Prostate gland (tissue), 2 donors: ENCODE data around the gene PIGN. TPM values are rescaled to one million over a fixed set of nuclear protein-coding genes. Genes with fewer than 3 reads are reported as not detected.

Experiments
- DNase-seq: peaks from one replicate; pipeline ENCODE4 v3.0.0-alpha.2; 2019; ENCODE audit warnings: low spot score
- H3K27ac ChIP-seq, 2 donors: fragments of 200-600 bp; sonication (generic); 2 replicates each; pipeline ENCODE4 v1.5.1; 2017 to 2019
- H3K27me3 ChIP-seq: fragments of 200-600 bp; sonication (generic); replicated peaks from 2 replicates; pipeline ENCODE4 v1.5.1; 2019; ENCODE audit not compliant: insufficient read depth
- H3K36me3 ChIP-seq, 2 donors: fragments of 200-600 bp; sonication (generic); 1 replicate in 1 of 2; 2 replicates in 1 of 2; pipeline versions ENCODE4 v1.5.1 to v1.8.1; 2017 to 2019
- H3K4me1 ChIP-seq: fragments of 200-600 bp; sonication (generic); replicated peaks from 2 replicates; pipeline ENCODE4 v1.5.1; 2019
- H3K4me3 ChIP-seq, 2 donors: fragments of 200-600 bp; sonication (generic); 2 replicates each; pipeline ENCODE4 v1.5.1; 2017 to 2019
- H3K9me3 ChIP-seq: fragments of 200-600 bp; sonication (generic); 2 replicates; pipeline ENCODE4 v1.5.1; 2017
- POLR2A ChIP-seq: fragments of 450-650 bp; IDR thresholded peaks from one replicate; pipeline ENCODE4 v1.6.1; 2016; ENCODE audit warnings: antibody characterized with exemption, mild to moderate bottlenecking
- POLR2AphosphoS5 ChIP-seq: sonication (generic); formaldehyde crosslinking; IDR thresholded peaks from one replicate; pipeline ENCODE4 v1.6.1; 2017; ENCODE audit warnings: antibody characterized with exemption
- WGBS: methylation state at CpG from one replicate; pipeline ENCODE4 v1.1.5; 2018; 5-methylcytosine and 5-hydroxymethylcytosine counted together
- intact Hi-C: fragments of 100-400 bp; cut with DNase I; formaldehyde crosslinking; loops from one replicate; pipeline ENCODE4 v1.14.2; 2022
- total RNA-seq, 2 donors: library from RNA; depleted of rRNA; stranded (reverse); fragments of >200 nt; gene quantifications; one replicate each; pipeline ENCODE4 v1.1.0, GENCODE V29; 2016
- TF ChIP-seq, protein P1 (sequence below), 4 experiments: fragments of 200-600 bp in 2 of 4; fragments of 450-650 bp in 2 of 4; sonication (generic) in 2 of 4; IDR thresholded peaks; 1 replicate in 3 of 4; 2 replicates in 1 of 4; pipeline ENCODE4 v1.5.1; 2016 to 2019; ENCODE audit warnings: antibody characterized with exemption in 4 of 4, mild to moderate bottlenecking in 2 of 4, moderate library complexity in 2 of 4

Gene PIGN, protein sequence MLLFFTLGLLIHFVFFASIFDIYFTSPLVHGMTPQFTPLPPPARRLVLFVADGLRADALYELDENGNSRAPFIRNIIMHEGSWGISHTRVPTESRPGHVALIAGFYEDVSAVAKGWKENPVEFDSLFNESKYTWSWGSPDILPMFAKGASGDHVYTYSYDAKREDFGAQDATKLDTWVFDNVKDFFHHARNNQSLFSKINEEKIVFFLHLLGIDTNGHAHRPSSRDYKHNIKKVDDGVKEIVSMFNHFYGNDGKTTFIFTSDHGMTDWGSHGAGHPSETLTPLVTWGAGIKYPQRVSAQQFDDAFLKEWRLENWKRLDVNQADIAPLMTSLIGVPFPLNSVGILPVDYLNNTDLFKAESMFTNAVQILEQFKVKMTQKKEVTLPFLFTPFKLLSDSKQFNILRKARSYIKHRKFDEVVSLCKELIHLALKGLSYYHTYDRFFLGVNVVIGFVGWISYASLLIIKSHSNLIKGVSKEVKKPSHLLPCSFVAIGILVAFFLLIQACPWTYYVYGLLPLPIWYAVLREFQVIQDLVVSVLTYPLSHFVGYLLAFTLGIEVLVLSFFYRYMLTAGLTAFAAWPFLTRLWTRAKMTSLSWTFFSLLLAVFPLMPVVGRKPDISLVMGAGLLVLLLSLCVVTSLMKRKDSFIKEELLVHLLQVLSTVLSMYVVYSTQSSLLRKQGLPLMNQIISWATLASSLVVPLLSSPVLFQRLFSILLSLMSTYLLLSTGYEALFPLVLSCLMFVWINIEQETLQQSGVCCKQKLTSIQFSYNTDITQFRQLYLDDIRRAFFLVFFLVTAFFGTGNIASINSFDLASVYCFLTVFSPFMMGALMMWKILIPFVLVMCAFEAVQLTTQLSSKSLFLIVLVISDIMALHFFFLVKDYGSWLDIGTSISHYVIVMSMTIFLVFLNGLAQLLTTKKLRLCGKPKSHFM
- total RNA-seq, result 10 to 100 TPM; 30.3 to 39.6 TPM

DNA sequence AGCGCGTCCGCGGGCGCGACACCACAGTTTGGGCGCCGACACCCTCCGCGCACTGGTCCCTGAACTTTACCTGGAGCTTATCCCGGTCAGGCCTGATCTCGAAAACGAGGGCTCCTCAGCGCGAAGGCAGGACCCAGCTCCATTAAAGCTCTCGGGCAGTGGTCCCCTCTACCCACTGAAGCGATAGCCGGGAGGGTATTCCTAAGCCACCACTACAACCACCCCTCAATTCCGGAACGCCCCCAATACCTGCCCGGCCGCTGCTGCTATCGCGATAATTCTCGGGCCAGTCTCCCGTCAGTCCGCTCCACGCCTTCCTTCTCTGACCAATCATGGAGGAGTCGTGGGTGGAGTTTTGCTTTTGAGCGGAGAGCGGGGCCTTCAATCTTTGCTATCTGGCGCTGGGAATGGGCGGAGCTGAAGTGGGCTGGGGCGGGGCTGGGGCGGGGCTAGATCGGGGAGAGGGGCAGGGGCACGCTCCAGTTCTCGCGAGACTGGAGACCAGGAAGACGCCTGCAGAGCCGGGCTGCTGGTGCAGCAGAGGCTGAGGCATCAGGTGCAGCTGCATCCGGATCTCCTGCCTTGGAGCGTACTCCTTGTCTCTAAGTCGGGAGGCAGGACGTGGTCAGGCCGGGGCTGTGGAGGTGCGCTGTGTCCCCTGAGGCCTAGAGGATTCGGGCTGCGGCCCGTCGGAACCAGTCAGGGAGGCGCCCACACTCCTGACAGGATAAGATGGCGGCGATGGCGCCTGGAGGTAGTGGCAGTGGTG is at the start of gene PIGN, which contains the start of gene RELCH:
TSS of gene PIGN (minus strand) at position 283 of the 769 bp plus-strand sequence. CDS start 25,703 bp downstream, outside the sequence.
TSS of gene RELCH (plus strand) at position 482 of the 769 bp plus-strand sequence. CDS start at position 733, 251 bp downstream.
- Histone ChIP-seq H3K4me3 (peak within 1 kb of the TSS; percentile 75 to 98), H3K27ac (peak within 1 kb of the TSS; percentile 72 to 76), H3K4me1 (no peaks in the 10 kb centered on the region), H3K9me3 (no peaks in the 10 kb centered on the region), H3K27me3 (no peaks in the 10 kb centered on the region), H3K36me3 (no peaks in the 10 kb centered on the region)
- TF ChIP-seq POLR2AphosphoS5 (peak; percentile 76), POLR2A (peak; percentile 70)
- TF ChIP-seq, protein P1, sequence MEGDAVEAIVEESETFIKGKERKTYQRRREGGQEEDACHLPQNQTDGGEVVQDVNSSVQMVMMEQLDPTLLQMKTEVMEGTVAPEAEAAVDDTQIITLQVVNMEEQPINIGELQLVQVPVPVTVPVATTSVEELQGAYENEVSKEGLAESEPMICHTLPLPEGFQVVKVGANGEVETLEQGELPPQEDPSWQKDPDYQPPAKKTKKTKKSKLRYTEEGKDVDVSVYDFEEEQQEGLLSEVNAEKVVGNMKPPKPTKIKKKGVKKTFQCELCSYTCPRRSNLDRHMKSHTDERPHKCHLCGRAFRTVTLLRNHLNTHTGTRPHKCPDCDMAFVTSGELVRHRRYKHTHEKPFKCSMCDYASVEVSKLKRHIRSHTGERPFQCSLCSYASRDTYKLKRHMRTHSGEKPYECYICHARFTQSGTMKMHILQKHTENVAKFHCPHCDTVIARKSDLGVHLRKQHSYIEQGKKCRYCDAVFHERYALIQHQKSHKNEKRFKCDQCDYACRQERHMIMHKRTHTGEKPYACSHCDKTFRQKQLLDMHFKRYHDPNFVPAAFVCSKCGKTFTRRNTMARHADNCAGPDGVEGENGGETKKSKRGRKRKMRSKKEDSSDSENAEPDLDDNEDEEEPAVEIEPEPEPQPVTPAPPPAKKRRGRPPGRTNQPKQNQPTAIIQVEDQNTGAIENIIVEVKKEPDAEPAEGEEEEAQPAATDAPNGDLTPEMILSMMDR (IDR thresholded peaks at IDR 0.05), result peak in 2 of 4 experiments; percentile 8 to 10
- WGBS, result under 1% methylated on average over 55 of the region's 55 CpGs
- intact Hi-C loops, result loop anchor here (5.0 to 10.0 kb wide), 3 partner anchors 335 to 528 kb away; partner anchors contain the start of genes PHLPP1 and ZCCHC2
- peak; percentile 99 for DNase-seq

DNA sequence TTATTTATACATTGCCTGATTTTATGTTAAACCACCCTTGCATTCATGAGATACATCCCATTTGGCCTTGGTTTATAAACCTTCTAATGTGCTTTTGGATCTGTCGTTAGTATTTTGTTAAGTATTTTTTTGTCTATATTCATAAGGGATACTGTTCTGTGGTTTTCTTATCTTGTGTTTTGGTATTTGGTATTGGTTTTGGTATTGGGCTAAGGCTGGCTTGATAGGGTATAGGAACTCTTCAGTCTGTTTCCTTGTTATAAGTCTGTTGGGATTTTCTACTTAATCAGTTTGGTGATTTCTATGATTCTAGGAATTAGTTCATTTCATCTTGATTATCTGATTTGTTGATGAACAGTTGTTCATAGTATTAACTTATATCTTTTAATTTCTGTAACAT is 49.4 kb upstream of the PIGN start:
- no peak for TF ChIP-seq POLR2A
- TF ChIP-seq, protein P1 (IDR thresholded peaks at IDR 0.05), result no peak
- no peak for TF ChIP-seq POLR2AphosphoS5
- intact Hi-C loops, result no loop called here
- H3K4me3 ChIP-seq, result no peak overlapping the region
- no peaks in the 10 kb centered on the region for H3K27me3 ChIP-seq
- no peaks in the 10 kb centered on the region for H3K4me1 ChIP-seq
- WGBS, result 97% methylated on average over 1 of the region's 1 CpG
- H3K36me3 ChIP-seq, result no peaks in the 10 kb centered on the region
- H3K27ac ChIP-seq, result no peak overlapping the region
- no peaks in the 10 kb centered on the region for H3K9me3 ChIP-seq
- DNase-seq, result no peak

DNA sequence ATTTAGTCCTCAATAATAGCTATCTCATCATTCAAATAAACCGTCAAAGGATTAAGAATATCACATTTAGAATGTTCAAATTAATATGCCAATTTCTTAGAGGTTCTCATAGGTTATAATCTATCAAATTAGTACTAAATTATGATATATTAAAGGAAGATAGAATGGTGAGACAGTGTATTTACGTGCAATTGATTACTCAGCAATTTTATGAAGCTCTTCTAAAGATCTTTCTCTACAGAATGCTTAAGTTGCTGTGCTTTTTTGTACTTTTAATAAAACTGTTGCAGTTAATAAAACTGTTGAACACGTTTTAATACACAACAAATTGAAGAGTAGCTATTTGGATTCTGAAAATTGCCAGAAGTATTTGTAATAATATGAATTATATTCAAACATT is 39.2 kb upstream of the PIGN start:
- H3K4me1 ChIP-seq, result no peaks in the 10 kb centered on the region
- no peak overlapping the region for H3K4me3 ChIP-seq
- H3K27ac ChIP-seq, result no peak overlapping the region
- WGBS, result 79% methylated on average over 3 of the region's 3 CpGs
- H3K27me3 ChIP-seq, result no peaks in the 10 kb centered on the region
- no peaks in the 10 kb centered on the region for H3K9me3 ChIP-seq
- intact Hi-C loops, result no loop called here
- no peak for DNase-seq
- no peak for TF ChIP-seq POLR2AphosphoS5
- TF ChIP-seq, protein P1 (IDR thresholded peaks at IDR 0.05), result no peak
- no peak for TF ChIP-seq POLR2A
- no peaks in the 10 kb centered on the region for H3K36me3 ChIP-seq

DNA sequence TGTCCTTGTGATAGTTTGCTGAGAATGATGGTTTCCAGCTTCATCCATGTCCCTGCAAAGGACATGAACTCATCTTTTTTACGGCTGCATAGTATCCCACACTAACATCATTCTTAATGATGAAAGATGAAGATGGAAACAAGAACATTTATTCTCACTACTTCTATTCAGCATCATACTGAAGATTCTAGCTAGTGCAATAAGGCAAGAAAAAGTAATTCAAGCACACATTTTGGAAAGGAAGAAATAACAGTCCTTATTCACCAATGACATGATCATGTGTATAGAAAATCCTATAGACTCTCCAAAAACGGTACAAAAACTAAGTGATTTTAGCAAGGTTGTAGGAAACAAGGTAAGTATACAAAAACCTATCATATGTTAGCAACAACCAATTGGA is 37.4 kb upstream of the PIGN start:
- Histone ChIP-seq H3K27ac (no peak overlapping the region), H3K27me3 (no peaks in the 10 kb centered on the region), H3K4me1 (no peaks in the 10 kb centered on the region), H3K9me3 (no peaks in the 10 kb centered on the region), H3K4me3 (no peak overlapping the region), H3K36me3 (no peaks in the 10 kb centered on the region)
- intact Hi-C loops, result no loop called here
- DNase-seq, result no peak
- no peak for TF ChIP-seq POLR2AphosphoS5
- TF ChIP-seq POLR2A, result no peak
- TF ChIP-seq, protein P1 (IDR thresholded peaks at IDR 0.05), result no peak
- WGBS, result 97% methylated on average over 2 of the region's 2 CpGs
